ENCODE measurements around the gene HESX1. TPM values are rescaled to one million over a fixed set of nuclear protein-coding genes. Genes with fewer than 3 reads are reported as not detected.
A peak's percentile ranks its signal among the peaks of the same experiment; 100 is the strongest.

HESX1 gene
- total and polyA plus RNA-seq, 2 of the 13 experiments (the other 11 are each of a cell fraction or from before 2014, with no cell fraction given): 0.57 to 0.75 TPM

- TF ChIP-seq KIAA2018 (CRISPR knock-in tag; IDR thresholded peaks at IDR 0.05; ENCODE audit: borderline replicate concordance): 0 out of 2 replicates have a peak, but pooled peaks have one; percentile 31
- TF ChIP-seq BRD4 (CRISPR knock-in tag; IDR thresholded peaks at IDR 0.05): peak; percentile 21; the same call in 1 of the 2 replicates
- TF ChIP-seq MAX (IDR thresholded peaks at IDR 0.05): peak; percentile 94
- peak; percentile 44; the same call in 1 of the 2 replicates for TF ChIP-seq STAT5B (CRISPR knock-in tag; IDR thresholded peaks at IDR 0.05)
- TF ChIP-seq ESRRA (CRISPR knock-in tag; IDR thresholded peaks at IDR 0.05; ENCODE audit: low read depth): peak; percentile 65; the same call in 1 of the 2 replicates
- TF ChIP-seq ZNF256 (CRISPR knock-in tag; conservative IDR thresholded peaks at IDR 0.05): peak; percentile 69; the same call in 1 of the 2 replicates
- no peak for TF ChIP-seq ZBTB39 (CRISPR knock-in tag; IDR thresholded peaks at IDR 0.05)
- TF ChIP-seq THAP11 (CRISPR knock-in tag; IDR thresholded peaks at IDR 0.05): peak; percentile 77
- peak; percentile 59; the same call in 1 of the 2 replicates for TF ChIP-seq CBX5 (CRISPR knock-in tag; IDR thresholded peaks at IDR 0.05; ENCODE audit: borderline replicate concordance)
- TF ChIP-seq SNAI1 (CRISPR knock-in tag; IDR thresholded peaks at IDR 0.05; ENCODE audit: borderline replicate concordance): 0 out of 2 replicates have a peak, but pooled peaks have one; percentile 61
- TF ChIP-seq ZNF136 (CRISPR knock-in tag; IDR thresholded peaks at IDR 0.05; ENCODE audit: low read depth): no peak
- no peak for TF ChIP-seq ZNF20 (CRISPR knock-in tag; IDR thresholded peaks at IDR 0.05)
- TF ChIP-seq PHF5A (CRISPR knock-in tag; IDR thresholded peaks at IDR 0.05; ENCODE audit: low read depth, unreplicated experiment): no peak
- peak; percentile 81; the same call in 1 of the 2 replicates for TF ChIP-seq ZNF704 (CRISPR knock-in tag; IDR thresholded peaks at IDR 0.05; ENCODE audit: borderline replicate concordance)
- TF ChIP-seq ZNF703 (CRISPR knock-in tag; IDR thresholded peaks at IDR 0.05; ENCODE audit: borderline replicate concordance): 0 out of 2 replicates have a peak, but pooled peaks have one; percentile 72
- peak; percentile 56; the same call in 1 of the 2 replicates for TF ChIP-seq HES4 (CRISPR knock-in tag; IDR thresholded peaks at IDR 0.05; ENCODE audit: borderline replicate concordance)
These were observed 27.6 kb upstream of the HESX1 start, which contains the start of gene APPL1 (continued) for GRCh38 chr3:57227204-57227929.
